Hepatocyte (in vitro differentiated cells): Measurements from ENCODE around the gene SRP14.

ENCODE experiments used
- CTCF ChIP-seq: fragments of 200-600 bp; sonication (generic); IDR thresholded peaks from 2 replicates; pipeline ENCODE4 v1.5.1; 2016; ENCODE audit warnings: antibody characterized with exemption, mild to moderate bottlenecking; ENCODE audit not compliant: poor library complexity
- EZH2 ChIP-seq: fragments of 200-600 bp; sonication (generic); IDR thresholded peaks from 2 replicates; pipeline ENCODE4 v1.6.1; 2016; ENCODE audit warnings: antibody characterized with exemption, mild to moderate bottlenecking, borderline replicate concordance

- TF ChIP-seq CTCF (no peak), EZH2 (no peak)
These were observed 45.7 kb upstream of the SRP14 start for GRCh38 chr15:40084650-40085049.
